Ascending aorta (tissue), 2 donors: ENCODE measurements around the gene C7. TPM values are rescaled to one million over a fixed set of nuclear protein-coding genes. Genes with fewer than 3 reads are reported as not detected.

Experiments
- DNase-seq, 2 donors: peaks; one replicate each; pipeline ENCODE4 v3.0.0-alpha.2; 2019; ENCODE audit warnings: low spot score in 2 of 2
- H3K27ac ChIP-seq, 2 donors: fragments of 200-600 bp; sonication (generic); one replicate each; pipeline ENCODE4 v1.5.1; 2016 to 2017; ENCODE audit warnings: mild to moderate bottlenecking in 1 of 2
- H3K27me3 ChIP-seq: fragments of 200-600 bp; sonication (generic); one replicate; pipeline ENCODE4 v1.5.1; 2017
- H3K36me3 ChIP-seq, 2 donors: fragments of 200-600 bp; sonication (generic); one replicate each; pipeline ENCODE4 v1.5.1; 2016
- H3K4me1 ChIP-seq, 2 donors: fragments of 200-600 bp; sonication (generic); one replicate each; pipeline ENCODE4 v1.5.1; 2016 to 2017; ENCODE audit warnings: mild to moderate bottlenecking in 1 of 2
- H3K4me3 ChIP-seq, 2 donors: fragments of 200-600 bp; sonication (generic); one replicate each; pipeline ENCODE4 v1.5.1; 2016 to 2017; ENCODE audit warnings: mild to moderate bottlenecking in 1 of 2
- H3K9me3 ChIP-seq, 2 donors: fragments of 200-600 bp; sonication (generic); one replicate each; pipeline ENCODE4 v1.5.1; 2016
- intact Hi-C: fragments of 100-400 bp; cut with DNase I; formaldehyde crosslinking; loops from one replicate; pipeline ENCODE4 v1.15.1; 2023
- total RNA-seq: library from RNA; depleted of rRNA; stranded (reverse); fragments of >200 nt; gene quantifications from one replicate; pipeline ENCODE4 v1.1.0, GENCODE V29; 2016
- TF ChIP-seq, protein P1 (sequence below), 3 experiments: fragments of 200-600 bp in 2 of 3; fragments of 450-650 bp in 1 of 3; sonication (generic) in 2 of 3; IDR thresholded peaks; one replicate each; pipeline ENCODE4 v1.5.1; 2016 to 2019; ENCODE audit warnings: antibody characterized with exemption in 3 of 3, mild to moderate bottlenecking in 1 of 3, moderate library complexity in 1 of 3

Gene C7
- total RNA-seq, 1 donor from 2014 or later: 179 TPM

DNA sequence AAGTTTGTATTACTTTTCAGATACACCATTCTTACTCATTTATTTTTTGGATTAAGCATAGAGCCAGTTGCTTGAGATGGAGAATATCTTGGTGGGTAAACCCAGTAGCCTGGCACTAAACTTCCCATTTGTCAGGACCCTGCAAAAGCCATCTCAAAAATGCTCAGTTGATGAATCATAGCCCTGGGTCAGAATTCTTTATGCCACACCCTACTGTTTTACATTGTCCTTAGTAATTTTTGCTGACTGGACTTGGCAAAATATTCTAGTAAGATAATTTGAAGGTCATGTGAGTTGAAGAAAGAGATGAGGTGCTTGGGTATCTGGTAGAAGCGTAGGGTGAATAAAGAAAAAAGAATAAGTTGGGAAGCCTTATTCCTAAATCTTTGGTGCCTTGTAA is 50.7 kb downstream of the C7 start:
- Histone ChIP-seq H3K36me3 (no peaks in the 10 kb centered on the region), H3K27me3 (no peaks in the 10 kb centered on the region), H3K4me3 (no peak overlapping the region), H3K27ac (no peak overlapping the region), H3K4me1 (no peaks in the 10 kb centered on the region), H3K9me3 (no peaks in the 10 kb centered on the region)
- intact Hi-C loops: no loop called here
- TF ChIP-seq, protein P1, sequence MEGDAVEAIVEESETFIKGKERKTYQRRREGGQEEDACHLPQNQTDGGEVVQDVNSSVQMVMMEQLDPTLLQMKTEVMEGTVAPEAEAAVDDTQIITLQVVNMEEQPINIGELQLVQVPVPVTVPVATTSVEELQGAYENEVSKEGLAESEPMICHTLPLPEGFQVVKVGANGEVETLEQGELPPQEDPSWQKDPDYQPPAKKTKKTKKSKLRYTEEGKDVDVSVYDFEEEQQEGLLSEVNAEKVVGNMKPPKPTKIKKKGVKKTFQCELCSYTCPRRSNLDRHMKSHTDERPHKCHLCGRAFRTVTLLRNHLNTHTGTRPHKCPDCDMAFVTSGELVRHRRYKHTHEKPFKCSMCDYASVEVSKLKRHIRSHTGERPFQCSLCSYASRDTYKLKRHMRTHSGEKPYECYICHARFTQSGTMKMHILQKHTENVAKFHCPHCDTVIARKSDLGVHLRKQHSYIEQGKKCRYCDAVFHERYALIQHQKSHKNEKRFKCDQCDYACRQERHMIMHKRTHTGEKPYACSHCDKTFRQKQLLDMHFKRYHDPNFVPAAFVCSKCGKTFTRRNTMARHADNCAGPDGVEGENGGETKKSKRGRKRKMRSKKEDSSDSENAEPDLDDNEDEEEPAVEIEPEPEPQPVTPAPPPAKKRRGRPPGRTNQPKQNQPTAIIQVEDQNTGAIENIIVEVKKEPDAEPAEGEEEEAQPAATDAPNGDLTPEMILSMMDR (IDR thresholded peaks at IDR 0.05): no peak
- no peak for DNase-seq

DNA sequence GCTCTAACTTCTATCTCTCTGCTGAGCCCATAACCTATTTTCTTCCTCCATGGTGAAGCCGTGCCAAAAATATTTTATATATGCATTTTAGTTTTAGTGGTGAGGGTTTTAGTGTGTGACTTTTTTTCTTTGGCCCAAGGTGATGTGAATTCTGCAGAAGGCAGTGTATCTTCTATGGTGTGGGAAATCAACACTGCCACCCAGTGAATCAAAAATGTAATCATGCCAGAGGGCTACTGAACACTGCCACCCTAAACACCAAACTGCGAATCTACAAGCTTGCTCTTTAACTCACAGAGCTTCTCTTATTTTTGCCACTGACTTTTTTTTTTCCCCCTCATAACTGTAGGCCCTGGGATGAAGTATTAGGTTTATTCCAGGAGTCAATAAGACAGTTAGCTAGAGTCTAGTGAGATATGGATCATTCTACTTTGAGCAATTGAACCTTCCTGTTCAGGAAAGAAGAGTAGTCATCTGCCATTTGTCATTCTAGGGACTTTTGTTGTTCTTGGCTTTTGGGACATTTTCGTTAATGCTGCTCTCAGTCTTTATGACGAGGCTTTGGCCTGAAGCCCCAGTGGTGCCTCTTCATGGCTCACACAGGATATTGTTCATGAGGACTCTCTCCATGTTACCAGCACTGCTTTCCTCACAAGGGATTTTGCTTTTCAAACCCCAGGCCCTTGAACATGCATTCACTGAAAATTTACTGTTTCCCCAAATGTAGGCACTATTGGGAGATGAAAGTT is 53.1 kb downstream of the C7 start:
- DNase-seq: no peak
- H3K27me3 ChIP-seq: no peaks in the 10 kb centered on the region
- H3K9me3 ChIP-seq: no peaks in the 10 kb centered on the region
- intact Hi-C loops: no loop called here
- no peaks in the 10 kb centered on the region for H3K36me3 ChIP-seq
- H3K4me3 ChIP-seq: no peak overlapping the region
- H3K4me1 ChIP-seq: no peaks in the 10 kb centered on the region
- TF ChIP-seq, protein P1 (IDR thresholded peaks at IDR 0.05): no peak
- no peak overlapping the region for H3K27ac ChIP-seq

DNA sequence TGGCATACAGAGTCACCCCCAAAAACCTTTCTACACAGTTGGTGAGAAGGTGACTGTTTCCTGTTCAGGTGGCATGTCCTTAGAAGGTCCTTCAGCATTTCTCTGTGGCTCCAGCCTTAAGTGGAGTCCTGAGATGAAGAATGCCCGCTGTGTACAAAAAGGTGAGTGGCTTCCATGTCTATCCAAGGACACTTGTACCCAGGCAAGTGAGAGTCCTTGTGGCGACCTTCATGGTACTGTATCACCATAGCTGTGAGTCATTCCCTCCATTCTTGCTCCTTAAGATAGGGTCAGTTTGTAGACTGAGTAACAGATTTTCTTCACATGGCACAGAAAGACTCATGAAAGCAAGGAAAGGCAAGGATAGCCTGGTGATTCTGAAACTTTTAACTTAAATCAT is 63.1 kb downstream of the C7 start:
- Histone ChIP-seq H3K9me3 (no peaks in the 10 kb centered on the region), H3K4me1 (no peaks in the 10 kb centered on the region), H3K27ac (no peak overlapping the region), H3K36me3 (no peaks in the 10 kb centered on the region), H3K4me3 (no peak overlapping the region), H3K27me3 (no peaks in the 10 kb centered on the region)
- intact Hi-C loops: no loop called here
- no peak for DNase-seq
- TF ChIP-seq, protein P1 (IDR thresholded peaks at IDR 0.05): no peak

DNA sequence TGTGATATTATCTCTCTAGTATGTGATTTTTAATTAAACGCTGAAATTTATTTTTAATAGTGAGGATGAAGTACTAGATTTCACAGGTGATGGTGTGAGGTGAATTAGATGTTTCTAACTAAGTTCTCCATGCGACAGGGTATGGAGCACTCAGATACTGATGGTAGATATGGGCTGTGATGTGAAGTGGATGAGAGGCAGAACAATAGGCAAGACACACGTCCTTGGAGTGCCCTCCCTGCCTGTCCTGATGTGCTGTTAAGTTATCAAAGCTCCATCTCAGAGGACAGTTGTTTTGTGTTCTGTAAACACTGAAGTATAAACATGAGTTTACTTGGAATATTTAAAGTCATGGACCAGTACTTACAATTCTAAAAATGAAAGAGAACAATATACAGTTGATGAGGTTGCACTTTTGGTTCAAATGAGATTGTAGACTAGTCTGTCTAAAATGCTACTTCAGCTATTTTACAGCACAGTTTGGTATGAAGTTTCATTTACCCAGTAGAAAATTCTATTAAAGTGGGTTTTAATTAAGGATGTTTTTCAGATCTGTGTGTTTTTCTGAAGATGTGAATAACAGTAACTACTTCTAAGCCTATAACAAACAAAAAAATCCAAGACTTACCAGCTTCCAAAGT is 64.2 kb downstream of the C7 start:
- Histone ChIP-seq H3K36me3 (no peaks in the 10 kb centered on the region), H3K4me3 (no peak overlapping the region), H3K27ac (no peak overlapping the region), H3K9me3 (no peaks in the 10 kb centered on the region), H3K4me1 (no peaks in the 10 kb centered on the region), H3K27me3 (no peaks in the 10 kb centered on the region)
- TF ChIP-seq, protein P1 (IDR thresholded peaks at IDR 0.05): no peak
- intact Hi-C loops: no loop called here
- DNase-seq: no peak

DNA sequence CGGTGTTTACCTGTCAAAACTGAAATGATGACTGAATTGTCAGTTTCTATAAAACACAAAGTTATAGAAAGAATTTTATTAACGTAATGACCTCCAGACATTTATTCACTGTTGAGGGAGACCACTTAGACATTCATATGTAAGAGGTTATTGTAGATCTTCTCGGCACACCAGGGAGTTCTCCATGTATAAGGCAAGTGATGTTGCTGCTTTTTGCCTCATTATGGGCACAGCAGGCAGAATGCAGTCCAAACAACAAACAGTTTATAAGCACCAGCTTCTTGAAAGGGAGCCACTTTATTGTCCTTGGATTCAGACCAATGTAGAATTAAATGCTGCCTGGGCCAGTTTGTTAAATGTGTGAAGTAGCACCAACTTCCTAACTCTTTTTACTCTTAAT is 66.7 kb downstream of the C7 start:
- Histone ChIP-seq H3K27me3 (no peaks in the 10 kb centered on the region), H3K36me3 (no peaks in the 10 kb centered on the region), H3K4me3 (no peak overlapping the region), H3K9me3 (no peaks in the 10 kb centered on the region), H3K4me1 (no peaks in the 10 kb centered on the region), H3K27ac (no peak overlapping the region)
- no peak for DNase-seq
- intact Hi-C loops: no loop called here
- TF ChIP-seq, protein P1 (IDR thresholded peaks at IDR 0.05): no peak
